Forelimb muscle (tissue), 1 donor: ENCODE data around the gene SLC16A9. TPM values are rescaled to one million over a fixed set of nuclear protein-coding genes. Genes with fewer than 3 reads are reported as not detected.
"Not testable (repeated sequence)": the region's sequence is repeated elsewhere in the genome, so short reads cannot be mapped to it uniquely, and the experiment has no call there.

Source experiments
- DNase-seq: peaks from one replicate; pipeline ENCODE4 v3.0.0-alpha.2; 2013; ENCODE audit warnings: low read depth
- polyA plus RNA-seq: library from polyadenylated mRNA; unstranded; fragments of 120-200 nt; gene quantifications from one replicate; pipeline ENCODE4 v1.2.1, GENCODE V29; 2013; ENCODE audit not compliant: insufficient read length

The SLC16A9 gene
- polyA plus RNA-seq, 1 donor = 3.3 TPM

DNA sequence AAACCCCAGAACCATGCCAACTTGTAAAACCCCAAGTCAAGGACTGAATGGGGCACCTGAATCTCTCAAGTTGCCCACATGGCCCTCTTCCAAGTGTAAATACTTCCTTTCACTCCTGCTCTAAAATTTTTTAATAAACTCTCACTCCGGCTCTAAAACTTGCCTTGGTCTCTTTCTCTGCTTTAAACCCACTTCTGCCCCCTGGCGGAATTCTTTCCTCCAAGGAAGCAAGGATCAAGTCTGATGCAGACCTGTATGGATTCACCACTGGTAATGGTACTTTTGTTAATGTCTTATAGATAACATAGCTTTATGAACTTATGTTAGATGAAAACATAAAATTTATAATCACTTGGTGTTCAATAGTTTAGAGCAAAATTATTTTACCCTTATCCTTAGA lies 33.8 kb downstream of the SLC16A9 start:
- DNase-seq = no peak

DNA sequence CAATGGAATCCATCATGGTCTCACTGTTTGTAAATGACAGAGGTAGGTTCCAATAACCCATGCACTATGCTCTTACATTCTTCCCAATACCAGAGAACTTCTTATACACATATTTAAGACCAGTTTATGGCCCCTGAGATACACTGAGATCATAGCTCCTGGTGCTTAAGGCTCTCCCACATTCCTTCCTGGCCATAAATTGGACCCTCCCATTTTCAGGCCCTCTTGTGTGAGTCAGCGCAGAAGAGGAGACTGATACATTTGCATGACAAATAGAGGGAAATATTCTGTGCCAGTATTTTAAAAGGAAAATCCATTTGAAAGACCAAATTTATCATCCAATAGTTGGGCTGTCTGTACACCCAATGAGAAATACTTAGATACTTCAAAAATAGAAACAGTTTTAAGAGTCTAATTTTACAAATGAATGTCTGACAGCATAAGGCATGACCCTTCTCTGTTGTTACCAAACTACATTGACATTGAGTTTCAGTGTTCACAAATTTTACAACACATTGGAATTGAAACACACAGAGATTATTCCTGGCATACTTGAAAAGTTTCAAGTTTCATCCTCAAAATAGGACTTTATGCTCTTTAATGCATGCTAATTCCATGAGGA lies 35.3 kb downstream of the SLC16A9 start:
- no peak for DNase-seq

GRCh38 chr10:59672150-59672875 lies 37.3 kb downstream of the SLC16A9 start:
- DNase-seq = no peak

- DNase-seq = no peak
Observed at GRCh38 chr10:59670269-59670668, 39.4 kb downstream of the SLC16A9 start.

DNA sequence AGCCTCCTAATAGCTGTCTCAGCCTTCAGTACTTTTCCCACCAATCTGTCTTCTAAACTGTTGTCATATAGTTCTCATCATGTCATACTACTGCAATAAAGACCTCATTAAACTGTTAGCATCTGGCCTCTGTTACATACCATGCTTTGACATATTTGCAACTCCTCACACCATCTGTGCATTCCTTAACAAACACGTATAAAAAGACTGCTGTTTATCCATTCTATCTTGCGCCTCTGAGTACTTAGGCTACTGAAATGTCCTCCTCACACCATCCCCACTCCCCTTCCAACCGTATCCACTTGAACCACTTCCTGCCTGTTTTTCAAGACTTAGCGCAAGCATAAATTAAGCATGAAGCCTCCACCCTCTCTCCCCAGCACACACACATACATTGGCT lies 41.6 kb downstream of the SLC16A9 start:
- no peak for DNase-seq

DNA sequence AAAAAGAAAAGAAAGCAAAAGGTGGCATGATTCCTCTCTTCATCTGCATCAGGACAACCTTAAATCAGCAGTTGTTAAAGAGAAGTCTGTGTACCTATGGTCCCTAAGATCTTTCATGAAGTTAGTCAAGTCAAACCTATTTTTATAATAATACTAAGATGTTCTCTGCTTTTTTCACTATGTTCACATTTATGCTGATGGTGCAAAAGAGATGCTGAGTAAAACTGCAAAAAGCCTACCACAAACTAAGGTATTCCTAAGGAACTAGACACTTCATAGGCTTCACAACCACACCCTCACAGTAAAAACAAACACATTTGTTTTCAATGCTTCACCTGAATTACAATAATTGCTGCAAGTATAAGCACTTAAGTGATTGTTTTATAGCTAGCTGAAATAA lies 43.3 kb downstream of the SLC16A9 start:
- no peak for DNase-seq

- not testable (repeated sequence) for DNase-seq
Observed at GRCh38 chr10:59663213-59663612, 46.4 kb downstream of the SLC16A9 start.

GRCh38 chr10:59657724-59658123 lies 51.9 kb downstream of the SLC16A9 start:
- DNase-seq = no peak

- no peak for DNase-seq
Observed at GRCh38 chr10:59655309-59655708, 54.3 kb downstream of the SLC16A9 start.

GRCh38 chr10:59654007-59654406 lies 55.6 kb downstream of the SLC16A9 start:
- DNase-seq = no peak

DNA sequence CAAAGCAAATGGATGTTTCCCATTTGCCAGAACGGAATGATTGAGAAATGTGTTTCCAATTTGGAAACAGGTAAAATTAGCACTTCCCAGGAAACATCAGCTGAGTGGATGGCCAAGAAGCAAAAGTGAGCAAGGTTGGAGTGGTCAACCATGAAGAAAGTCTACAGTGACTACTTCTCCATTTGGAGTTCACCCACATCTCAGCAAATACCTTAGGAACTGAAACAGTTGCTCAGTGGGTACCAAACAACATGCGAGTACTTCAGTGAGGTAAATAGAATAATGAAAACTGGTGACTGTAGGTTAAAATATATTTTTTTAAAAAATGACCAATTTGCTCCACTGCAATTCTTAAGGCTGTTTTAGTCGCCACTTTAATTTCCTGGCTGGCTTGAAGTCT lies 57.7 kb downstream of the SLC16A9 start:
- DNase-seq = no peak

- DNase-seq = no peak
Observed at GRCh38 chr10:59649606-59650346, 59.9 kb downstream of the SLC16A9 start.

GRCh38 chr10:59648711-59649201 lies 60.9 kb downstream of the SLC16A9 start:
- DNase-seq = no peak

GRCh38 chr10:59644841-59645240 lies 64.8 kb downstream of the SLC16A9 start:
- DNase-seq = no peak

DNA sequence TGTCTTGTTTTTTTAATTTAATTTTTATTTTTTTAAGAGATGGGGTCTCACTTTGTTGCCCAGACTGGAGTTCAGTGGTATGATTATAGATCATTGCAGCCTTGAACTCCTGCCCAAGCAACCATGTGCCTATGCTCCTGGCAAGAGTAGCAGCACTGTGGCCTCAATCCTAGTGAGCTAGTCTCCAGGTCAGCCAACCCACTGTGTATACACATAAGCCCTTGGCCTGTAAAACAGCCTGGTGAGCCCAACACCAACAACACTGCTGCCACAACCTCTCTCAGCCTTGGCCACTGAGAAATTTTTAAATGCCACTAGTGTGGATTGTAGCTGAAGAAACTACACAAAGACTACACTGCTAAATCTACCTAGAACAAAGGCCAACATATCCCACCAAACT lies 68.0 kb downstream of the SLC16A9 start:
- DNase-seq = not testable (repeated sequence)

- no peak for DNase-seq
Observed at GRCh38 chr10:59635502-59636290, 74.0 kb downstream of the SLC16A9 start.

- no peak for DNase-seq
Observed at GRCh38 chr10:59634102-59634501, 75.5 kb downstream of the SLC16A9 start.

DNA sequence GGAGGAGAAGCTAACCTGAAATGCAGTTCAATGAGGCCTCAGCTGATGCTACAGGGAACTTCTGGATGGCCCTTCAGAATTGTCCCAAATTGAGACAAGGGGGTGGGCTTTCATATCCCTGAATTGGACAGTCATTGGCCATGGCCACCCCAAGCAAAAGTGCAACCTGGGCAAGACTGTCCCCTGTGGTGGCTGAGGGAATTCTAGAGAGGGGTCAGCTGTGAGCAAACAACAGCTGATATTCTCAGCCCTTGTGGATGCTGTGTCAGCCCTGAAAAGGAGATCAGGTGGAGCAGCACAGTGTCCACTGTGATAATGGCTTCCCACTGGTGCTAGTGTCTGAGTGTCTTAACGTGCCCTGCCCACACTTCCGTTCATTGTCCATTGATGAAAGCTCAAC lies 76.6 kb downstream of the SLC16A9 start:
- no peak for DNase-seq

DNA sequence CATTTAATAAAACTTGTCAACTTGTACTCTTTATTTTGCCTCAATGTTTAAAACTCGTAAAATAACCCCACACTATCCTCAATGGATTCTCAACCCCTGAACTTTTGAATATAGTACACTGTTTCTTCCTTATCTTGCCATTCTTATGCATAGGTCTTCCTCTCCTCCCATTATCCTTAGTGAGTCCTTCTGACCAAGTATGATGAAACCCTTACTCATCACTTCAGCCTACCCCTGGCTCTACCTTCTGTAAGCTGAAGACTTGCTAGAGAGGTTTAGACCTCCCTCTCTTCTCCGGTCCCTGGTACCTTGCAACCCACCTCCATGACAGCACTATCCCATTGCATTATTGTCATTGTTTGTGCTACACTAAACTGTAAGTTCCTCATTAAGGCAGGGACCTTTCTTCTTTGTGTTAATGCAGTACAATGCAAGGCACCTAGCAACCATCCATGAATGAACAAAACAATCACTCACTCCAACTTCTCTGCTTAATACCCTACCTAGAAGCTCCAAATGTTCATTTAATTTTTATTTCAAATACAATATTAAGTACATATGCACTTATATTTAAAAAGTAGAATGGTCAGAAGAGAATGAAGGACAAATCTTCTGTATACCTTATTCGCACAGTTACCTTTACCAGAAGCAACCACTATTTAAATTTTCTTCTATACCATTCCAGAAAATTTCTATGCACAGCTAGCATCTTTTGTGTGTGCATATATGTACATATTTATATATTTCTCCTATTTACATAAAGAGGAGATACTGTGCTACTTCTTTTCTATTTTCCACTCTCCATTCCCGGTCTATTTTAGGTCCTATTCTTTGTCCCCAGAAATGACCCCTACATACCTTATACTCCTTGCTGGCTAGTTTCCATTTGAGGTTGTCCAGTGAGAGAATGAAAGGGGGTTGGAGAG lies 77.5 kb downstream of the SLC16A9 start:
- DNase-seq = no peak

- DNase-seq = no peak
Observed at GRCh38 chr10:59631237-59631636, 78.4 kb downstream of the SLC16A9 start.

DNA sequence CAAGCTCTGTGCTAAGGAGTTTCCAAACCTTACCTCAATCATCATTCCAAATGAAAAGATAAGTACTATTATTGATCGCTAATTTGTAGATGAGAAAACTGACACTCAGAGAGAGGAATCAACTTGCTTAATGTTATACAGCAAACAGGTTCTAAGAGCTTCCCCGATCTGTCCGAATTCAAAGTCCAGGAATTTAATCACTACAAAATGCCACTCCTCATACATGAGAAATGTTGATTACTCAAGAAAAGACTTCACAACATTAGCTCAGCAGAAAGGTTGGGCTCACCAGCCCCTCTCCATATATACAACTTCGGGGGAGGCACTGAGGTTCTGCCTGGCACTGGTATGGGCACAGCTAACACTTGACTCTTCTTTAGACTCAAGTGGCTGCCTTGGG lies 80.7 kb downstream of the SLC16A9 start:
- no peak for DNase-seq
